Panc1 (cell line): ENCODE measurements around the gene MET. TPM values are rescaled to one million over a fixed set of nuclear protein-coding genes. Genes with fewer than 3 reads are reported as not detected.

Source experiments
- ATAC-seq: fragments of 200-7000 bp; cut with Tn5 transposase; 2 replicates; pipeline ENCODE4 v1.9.1; 2020; ENCODE audit warnings: mild to moderate bottlenecking, moderate library complexity
- BruUV-seq: library from RNA; stranded (reverse); fragments of 400-500 nt; replicated peaks from 2 replicates; lab custom pipeline; 2021; lab: Mats Ljungman, UMichigan
- CTCF ChIA-PET: fragments of 300-600 bp; sonication (Branson Sonifier 250); formaldehyde crosslinking; loops from one replicate; lab custom pipeline; 2022; ENCODE audit warnings: antibody characterized with exemption; lab: Charles Lee
- POLR2A ChIA-PET: fragments of 300-600 bp; sonication (Branson Sonifier 250); formaldehyde crosslinking; loops from one replicate; lab custom pipeline; 2022; ENCODE audit warnings: antibody characterized with exemption; lab: Charles Lee
- DNase-seq: peaks from one replicate; pipeline ENCODE4 v3.0.0-alpha.2; 2010; ENCODE audit warnings: low read depth, low spot score
- H3K27ac ChIP-seq: 2 replicates; pipeline ENCODE4 v1.5.1; 2011; ENCODE audit warnings: mild to moderate bottlenecking, low read length, inconsistent platforms
- H3K27me3 ChIP-seq: fragments of 200-500 bp; sonication (Bioruptor generic); 2 replicates; pipeline ENCODE4 v1.6.0; 2014; ENCODE audit warnings: low read length, inconsistent platforms; ENCODE audit not compliant: control insufficient read depth, insufficient read depth
- H3K36me3 ChIP-seq: fragments of 200-500 bp; sonication (Bioruptor generic); 2 replicates; pipeline ENCODE4 v1.5.1; 2014; ENCODE audit warnings: inconsistent platforms, mild to moderate bottlenecking, low read length, moderate library complexity; ENCODE audit not compliant: control insufficient read depth, insufficient read depth
- H3K4me1 ChIP-seq: 2 replicates; pipeline ENCODE4 v1.5.1; 2011; ENCODE audit warnings: inconsistent platforms, mild to moderate bottlenecking, low read length, moderate library complexity; ENCODE audit not compliant: control insufficient read depth, insufficient read depth
- H3K4me3 ChIP-seq, 2 experiments: 2 replicates each; pipeline ENCODE4 v1.5.1; 2011 to 2012; ENCODE audit warnings: low read depth in 2 of 2, low read length in 2 of 2, mild to moderate bottlenecking in 2 of 2, inconsistent platforms in 1 of 2, moderate library complexity in 1 of 2
- H3K9me3 ChIP-seq: fragments of 200-500 bp; sonication (Bioruptor generic); 2 replicates; pipeline ENCODE4 v1.5.1; 2014; ENCODE audit warnings: low read depth, mild to moderate bottlenecking, inconsistent platforms, low read length, moderate library complexity; ENCODE audit not compliant: control insufficient read depth, insufficient read depth
- POLR2AphosphoS5 ChIP-seq: IDR thresholded peaks from 2 replicates; pipeline ENCODE4 v1.6.1; 2012; ENCODE audit warnings: mild to moderate bottlenecking, low read depth, low read length, moderate library complexity
- SIN3A ChIP-seq: IDR thresholded peaks from 2 replicates; pipeline ENCODE4 v1.6.1; 2012; ENCODE audit warnings: low read depth, mild to moderate bottlenecking, low read length, moderate library complexity, borderline replicate concordance; ENCODE audit not compliant: insufficient read depth
- TCF7L2 ChIP-seq: IDR thresholded peaks from 2 replicates; pipeline ENCODE4 v1.6.1; 2011; ENCODE audit warnings: mild to moderate bottlenecking, low read depth, low read length, inconsistent platforms
- in situ Hi-C: cut with HindIII; loops from 2 replicates; pipeline ENCODE4 v1.10.0; 2016; ENCODE audit warnings: low sequenced_read_pairs, low pct_unique_long_range_greater_than_20kb
- intact Hi-C: fragments of 100-400 bp; cut with micrococcal nuclease; formaldehyde crosslinking; loops from one replicate; pipeline ENCODE4 v1.10.0; 2022; ENCODE audit not compliant: unreplicated experiment
- total RNA-seq: library from RNA; stranded (reverse); gene quantifications from one replicate; pipeline ENCODE4 v1.2.1, GENCODE V29; 2021; ENCODE audit not compliant: unreplicated experiment
- TF ChIP-seq, protein P1 (sequence below), 2 experiments: IDR thresholded peaks; 2 replicates each; pipeline ENCODE4 v1.6.1; 2011 to 2012; ENCODE audit warnings: low read depth in 2 of 2, control low read depth in 1 of 2, low read length in 1 of 2, mild to moderate bottlenecking in 1 of 2, moderate library complexity in 1 of 2; ENCODE audit not compliant: insufficient read depth in 1 of 2
- TF ChIP-seq, protein P2 (sequence below): fragments of 450-650 bp; IDR thresholded peaks from 2 replicates; pipeline ENCODE4 v1.5.1; 2017; ENCODE audit warnings: mild to moderate bottlenecking

The MET gene
- total RNA-seq, 1 experiment from 2014 or later: 103 TPM

DNA sequence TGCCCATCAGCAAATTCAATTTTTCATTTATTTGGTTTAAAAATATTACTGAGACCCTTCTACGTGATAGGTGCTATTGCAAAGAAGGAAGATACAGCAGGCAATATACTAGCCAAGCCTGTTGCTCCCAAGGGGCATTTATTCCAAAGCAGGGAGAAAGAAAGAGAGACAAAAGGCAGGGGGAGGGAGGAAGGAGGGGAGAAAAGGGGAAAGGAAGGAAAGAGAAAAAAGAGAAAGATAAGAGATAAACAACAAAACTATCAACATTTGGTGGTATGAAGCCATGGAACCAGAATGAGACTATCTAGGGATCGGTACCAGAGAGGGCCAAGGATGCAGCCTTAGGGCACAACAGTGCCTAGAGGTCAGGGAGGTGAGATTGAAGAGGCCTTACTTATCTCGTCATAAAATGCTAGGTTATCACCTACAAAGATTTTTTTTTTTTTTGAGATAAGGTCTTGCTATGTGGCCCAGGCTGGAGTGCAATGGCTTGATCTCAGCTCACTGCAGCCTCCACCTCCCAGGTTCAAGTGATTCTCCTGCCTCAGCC, 135.1 kb downstream of the MET start:
- H3K9me3 ChIP-seq: no peaks in the 10 kb centered on the region
- ATAC-seq (no peak), DNase-seq (no peak)
- peak overlapping the region; percentile 65; the same call in 1 of the 2 replicates for H3K27ac ChIP-seq
- TF ChIP-seq, protein P1, sequence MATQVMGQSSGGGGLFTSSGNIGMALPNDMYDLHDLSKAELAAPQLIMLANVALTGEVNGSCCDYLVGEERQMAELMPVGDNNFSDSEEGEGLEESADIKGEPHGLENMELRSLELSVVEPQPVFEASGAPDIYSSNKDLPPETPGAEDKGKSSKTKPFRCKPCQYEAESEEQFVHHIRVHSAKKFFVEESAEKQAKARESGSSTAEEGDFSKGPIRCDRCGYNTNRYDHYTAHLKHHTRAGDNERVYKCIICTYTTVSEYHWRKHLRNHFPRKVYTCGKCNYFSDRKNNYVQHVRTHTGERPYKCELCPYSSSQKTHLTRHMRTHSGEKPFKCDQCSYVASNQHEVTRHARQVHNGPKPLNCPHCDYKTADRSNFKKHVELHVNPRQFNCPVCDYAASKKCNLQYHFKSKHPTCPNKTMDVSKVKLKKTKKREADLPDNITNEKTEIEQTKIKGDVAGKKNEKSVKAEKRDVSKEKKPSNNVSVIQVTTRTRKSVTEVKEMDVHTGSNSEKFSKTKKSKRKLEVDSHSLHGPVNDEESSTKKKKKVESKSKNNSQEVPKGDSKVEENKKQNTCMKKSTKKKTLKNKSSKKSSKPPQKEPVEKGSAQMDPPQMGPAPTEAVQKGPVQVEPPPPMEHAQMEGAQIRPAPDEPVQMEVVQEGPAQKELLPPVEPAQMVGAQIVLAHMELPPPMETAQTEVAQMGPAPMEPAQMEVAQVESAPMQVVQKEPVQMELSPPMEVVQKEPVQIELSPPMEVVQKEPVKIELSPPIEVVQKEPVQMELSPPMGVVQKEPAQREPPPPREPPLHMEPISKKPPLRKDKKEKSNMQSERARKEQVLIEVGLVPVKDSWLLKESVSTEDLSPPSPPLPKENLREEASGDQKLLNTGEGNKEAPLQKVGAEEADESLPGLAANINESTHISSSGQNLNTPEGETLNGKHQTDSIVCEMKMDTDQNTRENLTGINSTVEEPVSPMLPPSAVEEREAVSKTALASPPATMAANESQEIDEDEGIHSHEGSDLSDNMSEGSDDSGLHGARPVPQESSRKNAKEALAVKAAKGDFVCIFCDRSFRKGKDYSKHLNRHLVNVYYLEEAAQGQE (IDR thresholded peaks at IDR 0.05; ENCODE audit: insufficient read depth in 1 of 2, low read depth in 2 of 2, low read length in 1 of 2): no peak
- TF ChIP-seq, protein P2, sequence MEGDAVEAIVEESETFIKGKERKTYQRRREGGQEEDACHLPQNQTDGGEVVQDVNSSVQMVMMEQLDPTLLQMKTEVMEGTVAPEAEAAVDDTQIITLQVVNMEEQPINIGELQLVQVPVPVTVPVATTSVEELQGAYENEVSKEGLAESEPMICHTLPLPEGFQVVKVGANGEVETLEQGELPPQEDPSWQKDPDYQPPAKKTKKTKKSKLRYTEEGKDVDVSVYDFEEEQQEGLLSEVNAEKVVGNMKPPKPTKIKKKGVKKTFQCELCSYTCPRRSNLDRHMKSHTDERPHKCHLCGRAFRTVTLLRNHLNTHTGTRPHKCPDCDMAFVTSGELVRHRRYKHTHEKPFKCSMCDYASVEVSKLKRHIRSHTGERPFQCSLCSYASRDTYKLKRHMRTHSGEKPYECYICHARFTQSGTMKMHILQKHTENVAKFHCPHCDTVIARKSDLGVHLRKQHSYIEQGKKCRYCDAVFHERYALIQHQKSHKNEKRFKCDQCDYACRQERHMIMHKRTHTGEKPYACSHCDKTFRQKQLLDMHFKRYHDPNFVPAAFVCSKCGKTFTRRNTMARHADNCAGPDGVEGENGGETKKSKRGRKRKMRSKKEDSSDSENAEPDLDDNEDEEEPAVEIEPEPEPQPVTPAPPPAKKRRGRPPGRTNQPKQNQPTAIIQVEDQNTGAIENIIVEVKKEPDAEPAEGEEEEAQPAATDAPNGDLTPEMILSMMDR: no peak
- TF ChIP-seq POLR2AphosphoS5: no peak
- no peak for TF ChIP-seq TCF7L2
- TF ChIP-seq SIN3A: no peak
- peaks cover 67% of the 10 kb centered on the region for H3K4me1 ChIP-seq
- no peaks in the 10 kb centered on the region for H3K36me3 ChIP-seq
- CTCF ChIA-PET: interaction anchor here (0.6 kb wide), 1 partner anchor 219 kb away, joined by 5 read pairs; no protein-coding TSS in a partner anchor
- no peaks in the 10 kb centered on the region for H3K27me3 ChIP-seq
- POLR2A ChIA-PET: no interaction called here
- no peak overlapping the region for H3K4me3 ChIP-seq
- intact Hi-C loops: loop anchor here (5.0 kb wide), 2 partner anchors 550 to 635 kb away; no protein-coding TSS in a partner anchor
- in situ Hi-C loops: no loop called here
- no TSS peak for BruUV-seq

DNA sequence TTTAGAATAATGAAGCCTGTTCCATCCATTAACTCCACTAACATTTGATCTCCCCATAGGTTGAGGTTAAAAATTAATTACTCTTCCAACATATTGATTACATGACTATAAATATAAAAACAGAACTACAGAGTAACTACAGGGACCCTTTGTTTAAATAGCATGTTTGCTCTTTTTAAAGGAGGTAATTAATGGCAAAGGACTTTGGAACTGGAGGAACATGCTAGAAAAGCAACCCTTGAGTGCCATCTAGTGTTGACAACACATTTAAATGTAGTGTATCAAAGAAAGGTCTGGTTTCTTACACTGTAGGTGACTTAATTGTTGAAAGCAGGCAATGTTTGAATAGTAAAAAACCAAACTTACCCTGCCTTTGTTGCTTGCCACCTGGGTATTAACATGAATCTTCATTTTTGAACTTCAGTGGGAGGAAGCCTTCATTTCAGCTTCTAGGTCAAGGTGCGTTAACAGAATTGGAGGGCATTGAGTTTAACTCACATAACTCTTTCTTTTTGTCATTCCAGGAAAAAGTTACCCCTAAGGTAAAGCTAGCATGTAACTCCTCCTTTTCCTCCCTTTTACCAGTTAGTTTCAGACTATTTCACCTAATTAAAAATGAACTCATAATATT, 137.8 kb downstream of the MET start:
- no peak for TF ChIP-seq TCF7L2
- TF ChIP-seq, protein P2: peak; percentile 67; the same call in 1 of the 2 replicates
- H3K4me3 ChIP-seq: no peak overlapping the region
- ChIA-PET CTCF (interaction anchor here (0.8 to 1.1 kb wide), 3 partner anchors 218 to 222 kb away, joined by 3 to 9 read pairs (median 3); no protein-coding TSS in a partner anchor), POLR2A (no interaction called here)
- H3K9me3 ChIP-seq: no peaks in the 10 kb centered on the region
- no TSS peak for BruUV-seq
- peak overlapping the region; percentile 83 for H3K27ac ChIP-seq
- intact Hi-C loops: loop anchor here (1.0 to 5.0 kb wide), 4 partner anchors 139 to 637 kb away; no protein-coding TSS in a partner anchor
- peaks cover 50% of the 10 kb centered on the region for H3K4me1 ChIP-seq
- in situ Hi-C loops: no loop called here
- H3K36me3 ChIP-seq: no peaks in the 10 kb centered on the region
- ATAC-seq: peak; percentile 90
- peak; percentile 77 for DNase-seq
- no peaks in the 10 kb centered on the region for H3K27me3 ChIP-seq
